ENCODE data around the gene SMG6. TPM values are rescaled to one million over a fixed set of nuclear protein-coding genes. Genes with fewer than 3 reads are reported as not detected.

The SMG6 gene
- total and polyA plus RNA-seq, 8 donors, result 8.4 to 19.8 (median 12.1) TPM

- Histone ChIP-seq H3K4me3 (no peak overlapping the region), H3K27me3 (no peaks in the 10 kb centered on the region), H3K9me3 (no peaks in the 10 kb centered on the region), H3K36me3 (peaks cover 0 to 21% (median 0%) of the 10 kb centered on the region in 3 donors), H3K4me1 (no peaks in the 10 kb centered on the region), H3K27ac (no peak overlapping the region)
- FAIRE-seq (no peak), DNase-seq (no peak), ATAC-seq (no peak)
- no peak for TF ChIP-seq CTCF (IDR thresholded peaks at IDR 0.05)
- intact Hi-C loops (cut with DNase I), result loop anchor here in 1 of 3 donors (10.0 kb wide), 1 partner anchor 171 kb away; no protein-coding TSS in a partner anchor
- 67 to 73% methylated on average over 5 of the region's 5 CpGs for WGBS, 2 donors
Observed at GRCh38 chr17:2064147-2064489, 239.5 kb downstream of the SMG6 start.

- no peak overlapping the region for H3K27ac ChIP-seq
- no peak overlapping the region for H3K4me3 ChIP-seq
- ATAC-seq (no peak), DNase-seq (no peak), FAIRE-seq (no peak)
- WGBS, 2 donors, result 84% methylated on average over 16 of the region's 16 CpGs
- intact Hi-C loops (cut with DNase I), result loop anchor here in 1 of 3 donors (10.0 kb wide), 1 partner anchor 171 kb away; no protein-coding TSS in a partner anchor
- H3K36me3 ChIP-seq, result peaks cover 0 to 21% (median 0%) of the 10 kb centered on the region in 3 donors
- H3K9me3 ChIP-seq, result no peaks in the 10 kb centered on the region
- no peaks in the 10 kb centered on the region for H3K27me3 ChIP-seq
- TF ChIP-seq CTCF (IDR thresholded peaks at IDR 0.05), result no peak
- no peaks in the 10 kb centered on the region for H3K4me1 ChIP-seq
Observed at GRCh38 chr17:2063261-2064146, 240.1 kb downstream of the SMG6 start.

- Histone ChIP-seq H3K36me3 (peaks cover 0 to 21% (median 0%) of the 10 kb centered on the region in 3 donors), H3K27me3 (peaks cover 0 to 3% (median 0%) of the 10 kb centered on the region in 4 donors), H3K4me3 (no peak overlapping the region), H3K9me3 (no peaks in the 10 kb centered on the region), H3K4me1 (no peaks in the 10 kb centered on the region), H3K27ac (no peak overlapping the region)
- ATAC-seq (no peak), DNase-seq (no peak), FAIRE-seq (no peak)
- 80 to 83% methylated on average over 11 of the region's 11 CpGs for WGBS, 2 donors
- no peak for TF ChIP-seq CTCF (IDR thresholded peaks at IDR 0.05)
- intact Hi-C loops (cut with DNase I), result loop anchor here in 1 of 3 donors (10.0 kb wide), 1 partner anchor 172 kb away; no protein-coding TSS in a partner anchor
Observed at GRCh38 chr17:2062571-2063183, 240.9 kb downstream of the SMG6 start.

- DNase-seq (no peak), ATAC-seq (no peak), FAIRE-seq (no peak)
- Histone ChIP-seq H3K9me3 (no peaks in the 10 kb centered on the region), H3K36me3 (peaks cover 0 to 21% (median 0%) of the 10 kb centered on the region in 3 donors), H3K4me3 (no peak overlapping the region), H3K4me1 (no peaks in the 10 kb centered on the region), H3K27me3 (peaks cover 0 to 3% (median 0%) of the 10 kb centered on the region in 4 donors), H3K27ac (no peak overlapping the region)
- intact Hi-C loops (cut with DNase I), result loop anchor here in 1 of 3 donors (10.0 kb wide), 1 partner anchor 173 kb away; no protein-coding TSS in a partner anchor
- 86 to 88% methylated on average over 17 of the region's 17 CpGs for WGBS, 2 donors
- no peak for TF ChIP-seq CTCF (IDR thresholded peaks at IDR 0.05)
Observed at GRCh38 chr17:2061441-2061958, 242.1 kb downstream of the SMG6 start.
